GM18507 (cell line): ENCODE measurements around the gene HGS.
"Not testable (repeated sequence)": the region's sequence is repeated elsewhere in the genome, so short reads cannot be mapped to it uniquely, and the experiment has no call there.

Experiments
- DNase-seq: peaks from one replicate; pipeline ENCODE4 v3.0.0; 2011; ENCODE audit warnings: low read depth; ENCODE audit not compliant: insufficient read length; ENCODE audit errors: extremely low spot score
- FAIRE-seq: peaks from 2 replicates; lab custom pipeline; 2011; peaks lifted over from hg19 to GRCh38; lab: Jason Lieb, UNC

HGS gene

GRCh38 chr17:81652906-81653771 lies 30.7 kb upstream of the HGS start:
- FAIRE-seq (no peak), DNase-seq (no peak)

GRCh38 chr17:81655378-81656117 lies 28.3 kb upstream of the HGS start:
- FAIRE-seq, result no peak
- no peak for DNase-seq

- DNase-seq (no peak), FAIRE-seq (no peak)
Measured at GRCh38 chr17:81656118-81656743, 27.6 kb upstream of the HGS start, which contains the start of gene PDE6G. PDE6G (minus strand) TSS chr17:81656542; CDS start chr17:81653305, 3,237 bp downstream.

GRCh38 chr17:81656835-81657234 lies 27.0 kb upstream of the HGS start:
- FAIRE-seq (no peak), DNase-seq (no peak)

- FAIRE-seq (peak; percentile 18), DNase-seq (no peak)
Measured at GRCh38 chr17:81659038-81659437, 24.8 kb upstream of the HGS start.

- DNase-seq (no peak), FAIRE-seq (no peak)
Measured at GRCh38 chr17:81660441-81660840, 23.4 kb upstream of the HGS start.

- DNase-seq (no peak), FAIRE-seq (no peak)
Measured at GRCh38 chr17:81662002-81662401, 21.8 kb upstream of the HGS start.

- DNase-seq (no peak), FAIRE-seq (no peak)
Measured at GRCh38 chr17:81664051-81664470, 19.8 kb upstream of the HGS start.

- FAIRE-seq (no peak), DNase-seq (no peak)
Measured at GRCh38 chr17:81665205-81666091, 18.4 kb upstream of the HGS start.

- no peak for DNase-seq
- FAIRE-seq, result no peak
Measured at GRCh38 chr17:81666092-81666341, 17.8 kb upstream of the HGS start.

GRCh38 chr17:81666342-81667191 lies 17.2 kb upstream of the HGS start, which contains the start of the genes CCDC137 and OXLD1:
CCDC137 (plus strand) TSS chr17:81666737; CDS start chr17:81666767, 30 bp downstream.
OXLD1 (minus strand) TSS chr17:81666605; CDS start chr17:81666577, 28 bp downstream.
- DNase-seq, result peak; percentile 97
- FAIRE-seq, result peak; percentile 95

GRCh38 chr17:81667754-81668153 lies 16.1 kb upstream of the HGS start:
- DNase-seq, result no peak
- FAIRE-seq, result no peak

- FAIRE-seq (no peak), DNase-seq (no peak)
Measured at GRCh38 chr17:81672504-81672903, 11.3 kb upstream of the HGS start.

- DNase-seq, result no peak
- no peak for FAIRE-seq
Measured at GRCh38 chr17:81672954-81673353, 10.9 kb upstream of the HGS start.

- FAIRE-seq, result no peak
- no peak for DNase-seq
Measured at GRCh38 chr17:81673561-81674258, 10.1 kb upstream of the HGS start.

- FAIRE-seq, result peak; percentile 85
- not testable (repeated sequence) for DNase-seq
Measured at GRCh38 chr17:81675515-81676221, 8.1 kb upstream of the HGS start.

GRCh38 chr17:81676906-81677305 lies 6.9 kb upstream of the HGS start:
- no peak for DNase-seq
- no peak for FAIRE-seq
